ENCODE data around the gene LNX2.

LNX2 gene

GRCh38 chr13:27605610-27606200, 14.6 kb downstream of the LNX2 start:
- no peak for DNase-seq (ENCODE audit: low read depth)

DNA sequence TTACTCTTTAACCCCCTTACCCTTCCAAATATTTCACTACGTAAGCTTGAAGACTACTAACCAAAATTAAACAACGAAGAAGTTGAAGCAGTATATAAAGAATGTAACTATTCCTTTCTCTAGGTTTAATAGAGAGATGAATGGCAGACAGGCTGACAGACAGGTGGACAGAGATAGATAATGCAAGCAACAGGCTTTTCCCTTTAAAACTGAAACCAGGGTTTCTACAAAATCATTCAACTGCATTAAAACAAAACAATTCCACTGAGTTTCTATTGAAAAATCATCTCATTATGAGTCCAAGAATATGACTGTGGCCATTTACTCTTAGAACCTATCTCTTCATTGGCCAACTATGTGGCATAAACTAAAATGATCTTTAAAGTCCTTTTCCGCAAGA, 15.2 kb downstream of the LNX2 start:
- no peak for DNase-seq (ENCODE audit: low read depth)

DNA sequence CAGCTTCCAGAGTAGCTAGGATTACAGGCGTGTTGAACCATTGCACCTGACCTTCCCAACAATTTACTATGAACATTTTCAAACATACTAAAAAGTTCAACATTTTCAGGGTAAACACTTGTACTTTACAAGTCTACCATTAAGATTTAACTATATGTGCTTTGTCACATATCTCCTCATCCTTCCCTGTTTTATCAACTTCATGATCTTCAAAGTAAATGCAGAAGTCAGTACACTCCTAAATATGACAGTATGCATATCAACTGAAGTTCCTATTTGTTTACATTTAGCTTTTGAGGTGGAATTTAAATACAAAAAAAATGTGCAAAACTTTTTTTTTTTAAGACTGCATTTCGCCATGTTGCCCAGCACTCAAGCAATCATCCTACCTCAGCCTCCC, 18.5 kb downstream of the LNX2 start:
- no peak for DNase-seq (ENCODE audit: low read depth)

DNA sequence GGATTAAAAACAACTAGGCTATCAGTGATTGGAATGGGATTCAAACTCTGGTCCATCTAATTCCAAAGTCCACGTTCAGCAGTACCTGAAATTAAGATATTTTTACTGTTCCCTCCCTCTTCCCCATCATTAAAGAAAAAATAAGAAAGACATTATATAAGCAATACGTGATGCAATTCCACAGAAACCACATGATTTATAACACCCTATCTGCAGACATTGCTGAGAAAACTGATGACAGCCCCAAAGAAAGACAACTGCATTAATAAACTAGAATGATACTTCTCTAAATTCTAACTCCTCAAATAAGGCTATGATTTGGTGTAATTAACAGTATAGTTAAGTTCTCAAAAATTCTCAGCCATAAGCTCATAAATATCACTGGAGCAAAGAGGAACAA, 19.1 kb downstream of the LNX2 start:
- no peak for DNase-seq (ENCODE audit: low read depth)

DNA sequence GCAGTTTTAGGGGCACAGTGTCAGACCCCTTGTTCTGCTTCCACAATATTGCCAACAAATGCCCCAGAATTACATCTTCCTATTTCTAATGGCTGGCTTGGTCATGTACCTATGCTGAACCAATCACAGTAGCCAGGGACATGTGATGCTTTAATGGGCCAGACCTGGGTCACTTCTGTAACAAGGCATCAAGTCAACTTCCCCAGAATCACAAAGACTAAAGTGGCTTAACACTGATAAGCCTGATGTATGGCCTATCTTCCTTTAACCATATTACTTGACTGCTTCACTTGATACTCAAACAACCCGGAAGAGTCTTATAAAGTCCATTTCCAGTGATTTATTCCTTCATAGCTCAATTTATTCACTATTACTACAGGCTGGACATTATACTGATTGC, 19.6 kb downstream of the LNX2 start:
- no peak for DNase-seq (ENCODE audit: low read depth)

- no peak for DNase-seq (ENCODE audit: low read depth)
Measured at GRCh38 chr13:27599845-27600553, 20.3 kb downstream of the LNX2 start.

DNA sequence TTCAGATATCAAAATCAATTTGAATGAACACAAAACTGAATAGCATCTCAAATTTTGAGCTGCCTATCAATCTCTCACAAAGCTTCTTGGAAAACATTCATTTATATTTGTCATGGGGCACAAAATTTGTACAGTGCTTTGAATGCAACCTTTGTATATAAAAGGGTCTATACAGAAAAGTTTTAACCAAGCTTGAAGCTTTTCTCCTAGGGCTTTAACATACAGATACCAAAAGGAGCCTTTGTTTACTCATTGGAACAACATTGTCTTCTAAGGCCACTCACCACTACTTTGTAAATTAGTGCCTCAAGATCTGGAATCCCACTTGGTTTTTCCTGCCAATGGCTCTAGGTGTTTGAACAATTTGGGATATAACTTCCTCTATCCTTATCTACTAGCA, 21.2 kb downstream of the LNX2 start:
- no peak for DNase-seq (ENCODE audit: low read depth)

GRCh38 chr13:27595055-27595811, 25.1 kb downstream of the LNX2 start:
- no peak for DNase-seq (ENCODE audit: low read depth)

DNA sequence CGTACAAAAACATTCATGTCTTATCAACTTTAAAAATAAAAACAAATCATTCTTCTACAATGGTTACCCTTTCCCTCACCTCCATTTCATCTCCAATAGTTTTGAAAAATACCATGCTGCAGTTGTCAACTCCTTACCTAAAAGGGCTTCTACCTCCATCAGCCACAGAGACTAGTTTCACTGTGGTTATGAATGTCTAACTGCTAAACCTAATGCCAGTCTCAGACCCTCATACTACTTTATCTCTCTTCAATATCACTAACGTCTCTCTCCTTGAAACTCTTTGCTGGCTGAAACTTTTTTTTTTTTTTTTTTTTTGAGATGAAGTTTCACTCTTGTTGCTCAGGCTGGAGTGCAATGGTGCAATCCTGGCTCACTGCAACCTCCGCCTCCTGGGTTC, 27.1 kb downstream of the LNX2 start:
- DNase-seq (ENCODE audit: low read depth), result no peak

DNA sequence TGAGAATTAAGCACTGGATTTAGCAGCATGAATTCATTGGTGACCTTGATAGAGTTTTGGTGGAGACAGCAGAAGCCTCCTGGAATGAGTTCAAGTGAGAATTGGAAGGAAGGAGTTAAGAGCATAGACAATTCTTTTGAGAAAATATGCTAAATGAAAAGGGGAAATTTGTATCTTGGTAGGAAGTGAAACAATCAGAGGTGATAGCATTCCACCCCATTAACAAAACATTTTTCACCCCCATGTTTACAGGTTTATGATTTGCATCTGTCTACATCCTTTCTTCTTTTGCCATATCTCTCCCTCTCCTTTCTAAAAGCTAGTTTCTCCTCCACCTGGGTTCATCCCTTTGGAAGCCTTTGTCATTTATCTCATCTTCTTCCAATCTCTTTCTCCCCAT, 27.5 kb downstream of the LNX2 start:
- DNase-seq (ENCODE audit: low read depth), result no peak

DNA sequence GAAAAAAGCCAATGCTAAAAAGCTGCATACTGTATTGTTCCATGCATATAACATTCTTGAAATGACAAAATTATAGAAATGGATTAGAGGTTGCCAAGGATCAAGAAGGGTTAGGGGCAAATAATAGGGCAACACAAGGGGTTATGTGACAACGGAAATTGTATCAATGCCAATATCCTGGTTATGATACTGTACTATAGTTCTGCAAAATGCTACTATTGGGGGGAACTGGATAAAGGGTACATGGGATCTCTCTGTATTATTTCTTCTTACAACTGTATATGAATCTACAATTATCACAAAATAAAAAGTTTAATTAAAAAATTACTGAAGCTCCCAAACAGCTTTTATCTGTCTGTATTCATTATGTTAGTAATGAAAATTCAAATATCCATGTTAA, 31.9 kb downstream of the LNX2 start:
- no peak for DNase-seq (ENCODE audit: low read depth)

DNA sequence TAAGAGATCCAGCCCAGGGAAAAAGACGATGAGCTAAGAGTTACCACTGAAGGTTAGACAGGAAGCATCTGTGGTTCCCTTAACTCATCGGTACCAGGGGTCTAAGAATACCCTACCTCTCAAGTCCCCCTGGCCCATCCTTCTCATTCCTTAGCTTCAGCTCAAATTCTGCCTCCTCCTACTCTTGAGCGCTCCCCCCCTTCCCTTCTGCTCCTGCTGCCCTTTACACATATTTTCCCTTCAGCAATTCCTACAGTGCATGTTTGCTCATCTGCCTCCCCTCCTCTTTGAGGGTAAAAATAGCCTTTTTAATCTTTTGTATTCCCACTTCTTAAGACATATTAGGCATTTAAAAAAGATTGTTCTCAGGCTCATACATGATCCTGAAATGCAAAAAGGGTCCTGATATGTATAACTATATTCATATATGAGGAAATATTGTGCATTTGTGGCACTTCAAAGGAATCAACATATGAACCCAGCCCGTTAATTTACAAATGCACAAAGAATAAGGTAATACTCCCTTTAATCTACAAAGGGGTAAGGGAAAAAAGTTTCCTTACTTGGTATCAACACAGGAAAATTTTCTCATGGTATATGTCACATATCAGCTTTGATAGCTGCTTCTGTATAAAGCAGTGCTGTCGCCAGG, 33.1 kb downstream of the LNX2 start:
- no peak for DNase-seq (ENCODE audit: low read depth)

DNA sequence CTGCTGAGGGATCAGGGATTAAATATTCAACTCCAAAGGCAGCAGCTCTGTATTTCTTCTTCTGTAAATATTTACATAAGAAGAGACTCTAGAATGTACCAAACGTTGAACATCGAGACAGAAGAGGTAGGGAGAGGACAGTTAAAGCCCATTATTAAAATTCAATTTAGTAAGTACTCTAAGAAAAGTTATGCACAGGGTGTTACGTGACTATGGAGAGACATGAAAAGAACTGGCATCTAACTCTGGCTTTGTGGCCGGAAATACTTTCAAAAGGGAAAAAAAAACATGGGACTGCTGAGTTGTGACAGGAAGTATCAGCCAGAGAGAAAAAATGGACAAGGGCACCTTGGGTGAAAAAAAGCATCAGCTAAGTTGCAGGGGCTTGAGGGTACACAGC, 36.7 kb downstream of the LNX2 start:
- no peak for DNase-seq (ENCODE audit: low read depth)

GRCh38 chr13:27578121-27579030, 42.0 kb downstream of the LNX2 start:
- peak; percentile 17 for DNase-seq (ENCODE audit: low read depth)

DNA sequence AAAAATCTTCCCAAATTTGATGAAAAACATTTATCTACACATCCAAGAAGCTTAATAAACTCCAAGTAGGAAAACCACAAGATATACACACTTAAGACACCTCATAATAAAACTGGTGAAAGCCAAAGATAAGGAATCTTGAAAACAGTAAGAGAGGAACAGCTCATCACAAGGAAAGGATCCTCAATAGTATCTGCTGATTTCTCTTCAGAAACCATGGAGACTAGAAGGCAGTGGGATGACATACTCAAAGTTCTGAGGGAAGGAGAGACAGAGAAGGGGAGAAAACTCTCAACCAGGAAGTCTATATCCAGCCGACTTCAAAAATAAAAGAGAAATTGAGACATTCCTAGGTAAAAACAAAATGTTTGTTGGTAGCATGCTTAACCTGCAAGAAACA, 45.7 kb downstream of the LNX2 start:
- no peak for DNase-seq (ENCODE audit: low read depth)

- DNase-seq (ENCODE audit: low read depth), result no peak
Measured at GRCh38 chr13:27573265-27573664, 47.1 kb downstream of the LNX2 start.

DNA sequence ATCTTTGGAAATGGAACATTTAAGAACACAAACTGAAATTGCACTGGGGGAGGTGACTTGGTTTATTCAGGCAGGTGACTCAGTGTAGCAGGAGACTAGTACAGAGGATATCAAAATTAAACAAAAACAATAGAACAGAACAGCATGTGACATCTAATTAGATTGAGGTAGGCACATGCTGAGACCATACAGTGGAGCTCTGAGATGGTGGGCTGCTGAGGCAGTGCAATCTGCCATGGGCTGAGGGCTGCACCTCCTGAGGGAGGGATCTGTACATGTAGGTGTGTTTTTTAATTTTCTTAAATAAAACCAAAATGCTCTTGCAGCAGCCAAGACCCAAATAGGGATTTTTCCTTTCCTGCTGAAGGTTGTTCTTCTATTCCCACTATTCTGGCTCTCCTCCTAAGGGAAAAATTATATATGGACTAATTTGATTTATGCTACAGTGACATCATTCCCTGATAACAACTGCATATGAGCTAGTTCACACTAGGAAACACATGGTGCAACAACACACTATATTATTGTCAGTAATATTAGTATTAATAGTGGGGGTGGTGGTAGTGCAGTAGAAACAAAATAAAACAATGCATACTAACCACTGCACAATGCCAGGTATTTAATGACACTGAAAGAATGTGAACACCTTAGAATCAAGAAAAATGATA, 48.0 kb downstream of the LNX2 start:
- DNase-seq (ENCODE audit: low read depth), result no peak

DNA sequence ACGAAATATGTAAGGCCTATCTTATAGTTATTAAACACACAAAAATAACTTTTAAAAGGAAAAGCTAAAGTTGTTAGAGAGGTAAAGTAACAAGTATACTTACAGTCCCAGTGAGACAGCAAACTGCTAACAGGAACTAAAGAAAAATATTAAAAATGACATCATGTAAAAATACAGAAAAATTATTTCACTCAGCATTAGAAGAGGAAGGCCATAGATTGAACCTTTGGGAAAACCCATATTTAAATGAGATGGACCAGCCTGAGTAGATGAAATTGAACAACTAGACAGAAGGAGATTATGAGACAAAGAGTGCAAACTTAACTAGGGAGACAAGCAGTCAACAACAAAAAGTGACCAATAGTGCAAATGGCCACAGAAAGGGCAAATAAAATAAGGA, 49.4 kb downstream of the LNX2 start:
- no peak for DNase-seq (ENCODE audit: low read depth)

DNA sequence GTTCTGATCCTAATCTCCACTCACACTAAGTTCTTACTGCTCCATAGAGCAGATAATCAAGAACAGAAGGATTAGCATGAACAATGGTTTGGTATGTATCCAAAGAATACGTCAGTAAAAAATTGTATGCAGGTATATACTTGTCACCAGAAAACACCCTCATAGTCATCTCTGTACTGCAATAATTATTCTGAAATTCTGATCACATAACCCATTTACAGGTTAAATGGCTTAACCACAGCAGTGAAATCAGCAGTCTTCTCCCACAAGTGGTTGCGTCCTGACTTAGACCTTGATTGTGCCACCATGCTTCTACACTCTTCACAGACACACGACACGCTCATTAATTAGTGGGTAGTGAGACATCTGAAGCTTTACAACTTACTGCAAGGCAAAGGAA, 50.9 kb downstream of the LNX2 start:
- DNase-seq (ENCODE audit: low read depth), result no peak

GRCh38 chr13:27565818-27566217, 54.5 kb downstream of the LNX2 start:
- no peak for DNase-seq (ENCODE audit: low read depth)

DNA sequence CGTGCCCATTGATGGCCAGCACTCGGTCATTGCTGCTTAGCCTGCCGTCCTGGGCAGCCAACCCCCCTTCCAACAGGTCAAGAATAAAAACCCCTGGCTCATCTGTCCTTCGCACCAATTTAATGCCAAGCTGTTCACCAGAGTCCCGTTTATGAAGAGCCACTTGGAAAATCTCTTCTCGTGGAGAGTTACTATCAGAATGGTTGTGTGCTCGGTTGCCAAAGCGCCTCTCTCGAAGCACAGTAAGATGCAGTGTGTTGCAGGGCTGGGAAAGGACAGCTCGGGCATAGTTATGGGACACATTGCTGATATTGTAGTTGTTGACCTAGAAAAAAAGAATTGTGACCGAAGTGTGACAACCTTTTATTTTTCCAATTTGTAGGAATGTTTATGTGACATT, 57.9 kb downstream of the LNX2 start:
- no peak for DNase-seq (ENCODE audit: low read depth)
